H1 (cell line): ENCODE measurements around the gene TMCC1. TPM values are rescaled to one million over a fixed set of nuclear protein-coding genes. Genes with fewer than 3 reads are reported as not detected.

Experiments used
- CTCF ChIA-PET: fragments of 300-600 bp; sonication (Branson Sonifier 250); formaldehyde crosslinking; loops from one replicate; lab custom pipeline; 2021; ENCODE audit not compliant: partially characterized antibody; lab: Charles Lee
- POLR2A ChIA-PET: fragments of 300-600 bp; sonication (Branson Sonifier 250); formaldehyde crosslinking; loops from one replicate; lab custom pipeline; 2021; ENCODE audit warnings: inconsistent platforms; ENCODE audit not compliant: partially characterized antibody; lab: Charles Lee
- DNase-seq, 2 experiments: peaks; one replicate each; pipeline versions ENCODE4 v3.0.0 to v3.0.0-alpha.2; 2010 to 2022; ENCODE audit warnings: low spot score in 2 of 2, low read depth in 1 of 2, mixed read lengths in 1 of 2
- FAIRE-seq: peaks from 2 replicates; lab custom pipeline; 2011; peaks lifted over from hg19 to GRCh38; lab: Jason Lieb, UNC
- H2AFZ ChIP-seq: 2 replicates; pipeline ENCODE4 v1.8.1; 2012; ENCODE audit warnings: low read length, inconsistent platforms
- H2AK5ac ChIP-seq: 2 replicates; pipeline ENCODE4 v1.6.1; 2013; ENCODE audit warnings: low read depth, low read length
- H2BK120ac ChIP-seq: replicated peaks from 2 replicates; pipeline ENCODE3; 2013; ENCODE audit warnings: low read depth, low read length, inconsistent platforms
- H2BK12ac ChIP-seq: 2 replicates; pipeline ENCODE4 v1.6.1; 2013; ENCODE audit warnings: low read depth, low read length
- H2BK15ac ChIP-seq: 2 replicates; pipeline ENCODE4 v1.6.1; 2013; ENCODE audit warnings: low read length
- H2BK20ac ChIP-seq: 2 replicates; pipeline ENCODE4 v1.6.1; 2013; ENCODE audit warnings: low read length
- H2BK5ac ChIP-seq: 2 replicates; pipeline ENCODE4 v1.6.1; 2013; ENCODE audit warnings: low read depth, low read length
- H3K14ac ChIP-seq: 2 replicates; pipeline ENCODE4 v1.6.1; 2013; ENCODE audit warnings: inconsistent platforms; ENCODE audit not compliant: insufficient read length
- H3K18ac ChIP-seq: 2 replicates; pipeline ENCODE4 v1.6.1; 2013; ENCODE audit warnings: low read length; ENCODE audit errors: extremely low read depth
- H3K23ac ChIP-seq: 2 replicates; pipeline ENCODE4 v1.6.1; 2013; ENCODE audit warnings: inconsistent platforms; ENCODE audit not compliant: insufficient read length
- H3K23me2 ChIP-seq: 2 replicates; pipeline ENCODE4 v1.6.1; 2013; ENCODE audit warnings: low read depth, low read length
- H3K27ac ChIP-seq: 2 replicates; pipeline ENCODE4 v1.6.1; 2011; ENCODE audit warnings: low read depth, low read length, inconsistent platforms
- H3K27me3 ChIP-seq, 4 experiments: replicated peaks in 1 of 4; 1 replicate in 1 of 4; 2 replicates in 3 of 4; pipeline versions ENCODE4 v1.6.1 to v1.8.1; 2011 to 2013; ENCODE audit warnings: low read length in 3 of 4, mild to moderate bottlenecking in 3 of 4, inconsistent platforms in 2 of 4, mixed read lengths in 2 of 4, moderate library complexity in 1 of 4; ENCODE audit not compliant: control insufficient read depth in 3 of 4, insufficient read depth in 3 of 4; ENCODE audit errors: extremely low read depth in 1 of 4
- H3K36me3 ChIP-seq, 4 experiments: 2 replicates each; pipeline versions ENCODE4 v1.6.1 to v1.8.1; 2011 to 2013; ENCODE audit warnings: mild to moderate bottlenecking in 4 of 4, low read length in 3 of 4, moderate library complexity in 2 of 4, control low read depth in 1 of 4, inconsistent platforms in 1 of 4; ENCODE audit not compliant: insufficient read depth in 4 of 4, control insufficient read depth in 2 of 4
- H3K4ac ChIP-seq: replicated peaks from 2 replicates; pipeline ENCODE3; 2013; ENCODE audit warnings: low read length, low read depth, mixed read lengths, inconsistent platforms; ENCODE audit not compliant: insufficient read length
- H3K4me1 ChIP-seq, 4 experiments: replicated peaks in 1 of 4; 1 replicate in 1 of 4; 2 replicates in 3 of 4; pipeline versions ENCODE4 v1.6.1 to v1.8.1; 2011 to 2013; ENCODE audit warnings: low read length in 3 of 4, inconsistent platforms in 2 of 4, mixed read lengths in 1 of 4; ENCODE audit not compliant: insufficient read depth in 4 of 4, control insufficient read depth in 3 of 4
- H3K4me2 ChIP-seq, 2 experiments: 2 replicates each; pipeline versions ENCODE4 v1.6.1 to v1.8.1; 2011 to 2013; ENCODE audit warnings: low read depth in 2 of 2, low read length in 2 of 2, control low read depth in 1 of 2, inconsistent platforms in 1 of 2, mild to moderate bottlenecking in 1 of 2; ENCODE audit not compliant: insufficient read depth in 1 of 2
- H3K4me3 ChIP-seq, 4 experiments: fragments of 200-600, 300-600 bp in 1 of 4; sonication (generic), shearing (Covaris generic), sonication (Bioruptor Twin) in 1 of 4; 2 replicates each; pipeline versions ENCODE4 v1.5.1 to v1.8.1; 2011 to 2016; ENCODE audit warnings: low read length in 4 of 4, low read depth in 3 of 4, control low read depth in 2 of 4, inconsistent platforms in 2 of 4, mild to moderate bottlenecking in 2 of 4, mixed read lengths in 1 of 4, moderate library complexity in 1 of 4; ENCODE audit not compliant: insufficient read depth in 2 of 4; ENCODE audit errors: extremely low read depth in 1 of 4
- H3K56ac ChIP-seq: replicated peaks from 2 replicates; pipeline ENCODE3; 2013; ENCODE audit warnings: low read depth, mild to moderate bottlenecking, mixed read lengths, low read length, inconsistent platforms; ENCODE audit not compliant: insufficient read length
- H3K79me1 ChIP-seq: 2 replicates; pipeline ENCODE4 v1.6.1; 2013; ENCODE audit warnings: low read depth, low read length, control low read depth
- H3K79me2 ChIP-seq, 2 experiments: 2 replicates each; pipeline versions ENCODE4 v1.6.1 to v1.8.1; 2012 to 2013; ENCODE audit warnings: low read length in 2 of 2, mild to moderate bottlenecking in 2 of 2, inconsistent platforms in 1 of 2; ENCODE audit not compliant: insufficient read depth in 2 of 2, control insufficient read depth in 1 of 2
- H3K9ac ChIP-seq, 4 experiments: replicated peaks in 1 of 4; 1 replicate in 1 of 4; 2 replicates in 3 of 4; pipeline versions ENCODE4 v1.6.1 to v1.8.1; 2011 to 2013; ENCODE audit warnings: low read depth in 3 of 4, low read length in 3 of 4, control low read depth in 2 of 4, mild to moderate bottlenecking in 2 of 4, moderate library complexity in 2 of 4, inconsistent platforms in 1 of 4; ENCODE audit errors: extremely low read depth in 1 of 4
- H3K9me3 ChIP-seq, 2 experiments: 2 replicates each; pipeline versions ENCODE4 v1.6.1 to v1.8.1; 2012 to 2013; ENCODE audit warnings: mild to moderate bottlenecking in 2 of 2, moderate library complexity in 2 of 2, control low read depth in 1 of 2, inconsistent platforms in 1 of 2, low read depth in 1 of 2, low read length in 1 of 2, mixed read lengths in 1 of 2; ENCODE audit not compliant: insufficient read depth in 2 of 2
- H4K20me1 ChIP-seq, 2 experiments: replicated peaks in 1 of 2; 2 replicates each; pipeline versions ENCODE3 to v1.8.1; 2011 to 2013; ENCODE audit warnings: inconsistent platforms in 2 of 2, low read length in 2 of 2, mild to moderate bottlenecking in 1 of 2; ENCODE audit not compliant: insufficient read depth in 2 of 2, control insufficient read depth in 1 of 2
- H4K5ac ChIP-seq: 2 replicates; pipeline ENCODE4 v1.6.1; 2013; ENCODE audit warnings: low read length, low read depth, mixed read lengths, inconsistent platforms; ENCODE audit not compliant: insufficient read length
- H4K8ac ChIP-seq: 2 replicates; pipeline ENCODE4 v1.8.0; 2013; ENCODE audit warnings: mild to moderate bottlenecking, moderate library complexity, low read length, inconsistent platforms; ENCODE audit not compliant: insufficient read depth; ENCODE audit errors: extremely low read depth
- H4K91ac ChIP-seq: replicated peaks from 2 replicates; pipeline ENCODE3; 2013; ENCODE audit warnings: low read length, mixed read lengths, inconsistent platforms; ENCODE audit not compliant: insufficient read length
- JUND ChIP-seq: IDR thresholded peaks from 2 replicates; pipeline ENCODE4 v1.6.1; 2011; ENCODE audit warnings: mild to moderate bottlenecking, improper control_type of control experiment, low read length
- KDM1A ChIP-seq: fragments of 200-600, 300-600 bp; sonication (generic); IDR thresholded peaks from 2 replicates; pipeline ENCODE4 v1.7.1; 2016; ENCODE audit warnings: mild to moderate bottlenecking, low read length, borderline replicate concordance
- KDM4A ChIP-seq: IDR thresholded peaks from one replicate; pipeline ENCODE4 v1.7.1; 2012; ENCODE audit warnings: low read depth, mild to moderate bottlenecking, moderate library complexity, low read length, inconsistent platforms; ENCODE audit not compliant: severe bottlenecking
- TAF1 ChIP-seq: IDR thresholded peaks from 2 replicates; pipeline ENCODE4 v1.6.1; 2011; ENCODE audit warnings: mild to moderate bottlenecking, low read depth, low read length
- USF2 ChIP-seq: IDR thresholded peaks from 2 replicates; pipeline ENCODE4 v1.6.1; 2011; ENCODE audit warnings: low read length, improper control_type of control experiment
- WGBS, 2 experiments: shearing (Covaris generic) in 1 of 2; methylation state at CpG; one replicate each; pipeline versions ENCODE4 v1.1.6 to v1.1.7; 2013 to 2015; ENCODE audit warnings: low lambda C conversion rate in 2 of 2, mixed read lengths in 2 of 2, inconsistent platforms in 1 of 2, low coverage in 1 of 2, missing lambda C conversion rate in 1 of 2; ENCODE audit not compliant: insufficient replicate concordance in 2 of 2, insufficient coverage in 1 of 2, insufficient read length in 1 of 2; ENCODE audit errors: extremely low coverage in 1 of 2, missing lambda C conversion rate in 1 of 2; 5-methylcytosine and 5-hydroxymethylcytosine counted together
- polyA plus RNA-seq, 7 experiments: library from polyadenylated mRNA; depleted of rRNA in 3 of 7; stranded (reverse) in 5 of 7; unstranded in 2 of 7; fragments of >200 nt in 5 of 7; fragments of 200-250 nt in 2 of 7; gene quantifications; 1 replicate in 5 of 7; 2 replicates in 1 of 7; 4 replicates in 1 of 7; pipeline versions ENCODE4 v1.2.1 to v1.2.3, GENCODE V29; 2011 to 2013; ENCODE audit warnings: missing spikeins in 2 of 7, mixed read lengths in 2 of 7
- total RNA-seq: library from RNA; stranded (reverse); fragmentation: NEBNext Ultra II Directional; extraction: Animal tissue kit (Norgen Biotek cat#: 25700); gene quantifications from 2 replicates; pipeline ENCODE4 v1.2.1, GENCODE V29; 2021

TMCC1 gene
- total and polyA plus RNA-seq, 2 of the 8 experiments (the other 6 are each of a cell fraction or from before 2014, with no cell fraction given): 10.4 to 27.1 TPM

GRCh38 chr3:129602730-129603560 lies 290.6 kb downstream of the TMCC1 start:
- Histone ChIP-seq H3K4ac (no peak overlapping the region), H3K36me3 (no peaks in the 10 kb centered on the region; a peak in 1 of 8 replicates), H4K20me1 (peaks cover 5 to 20% of the 10 kb centered on the region in 2 experiments), H3K4me1 (peaks cover 9 to 60% (median 50%) of the 10 kb centered on the region in 4 experiments), H3K14ac (no peak overlapping the region), H2BK15ac (peak overlapping the region; percentile 53; the same call in 1 of the 2 replicates), H3K79me1 (no peaks in the 10 kb centered on the region; the same call in 1 of the 2 replicates), H3K79me2 (peaks cover 4 to 24% of the 10 kb centered on the region in 2 experiments; a peak in 2 of 4 replicates), H4K91ac (peak overlapping the region; percentile 7), H2AFZ (no peak overlapping the region), H2BK20ac (peak overlapping the region; percentile 57), H3K18ac (peak overlapping the region; percentile 80; the same call in 1 of the 2 replicates), H2BK120ac (no peak overlapping the region), H3K9ac (no peak overlapping the region), H3K23ac (no peak overlapping the region), H3K56ac (no peak overlapping the region), H2AK5ac (no peak overlapping the region), H3K4me3 (no peak overlapping the region), H2BK5ac (0 out of 2 replicates have a peak overlapping the region, but pooled peaks have one; percentile 10), H4K5ac (no peak overlapping the region), H3K9me3 (no peaks in the 10 kb centered on the region), H3K4me2 (peak overlapping the region; percentile 45 to 75; a peak in 3 of 4 replicates), H4K8ac (no peak overlapping the region; the same call in 1 of the 2 replicates), H3K27ac (no peak overlapping the region), H3K27me3 (peaks cover 7 to 29% (median 22%) of the 10 kb centered on the region in 4 experiments; a peak in 6 of 7 replicates), H2BK12ac (peak overlapping the region; percentile 77), H3K23me2 (peaks cover 23% of the 10 kb centered on the region; the same call in 1 of the 2 replicates)
- CTCF ChIA-PET: interaction anchor here (0.6 to 2.1 kb wide), 9 partner anchors 9 to 161 kb away, joined by 3 to 11 read pairs (median 4); no protein-coding TSS in a partner anchor
- DNase-seq (no peak), FAIRE-seq (no peak)
- POLR2A ChIA-PET: interaction anchor here (0.9 to 2.6 kb wide), 5 partner anchors 9 to 287 kb away, joined by 3 to 14 read pairs (median 5); a partner anchor contains a TSS
- 83% methylated on average over 15 of the region's 15 CpGs; no CpG with 5 or more reads in 1 of the 2 experiments for WGBS, 2 experiments
- peak; percentile 55; the same call in 1 of the 2 replicates for TF ChIP-seq JUND
- no peak for TF ChIP-seq TAF1
- TF ChIP-seq KDM1A: peak; percentile 96
- TF ChIP-seq KDM4A: no peak
- TF ChIP-seq USF2: no peak
